ENCODE measurements around the gene HOXC13.

Gene HOXC13

DNA sequence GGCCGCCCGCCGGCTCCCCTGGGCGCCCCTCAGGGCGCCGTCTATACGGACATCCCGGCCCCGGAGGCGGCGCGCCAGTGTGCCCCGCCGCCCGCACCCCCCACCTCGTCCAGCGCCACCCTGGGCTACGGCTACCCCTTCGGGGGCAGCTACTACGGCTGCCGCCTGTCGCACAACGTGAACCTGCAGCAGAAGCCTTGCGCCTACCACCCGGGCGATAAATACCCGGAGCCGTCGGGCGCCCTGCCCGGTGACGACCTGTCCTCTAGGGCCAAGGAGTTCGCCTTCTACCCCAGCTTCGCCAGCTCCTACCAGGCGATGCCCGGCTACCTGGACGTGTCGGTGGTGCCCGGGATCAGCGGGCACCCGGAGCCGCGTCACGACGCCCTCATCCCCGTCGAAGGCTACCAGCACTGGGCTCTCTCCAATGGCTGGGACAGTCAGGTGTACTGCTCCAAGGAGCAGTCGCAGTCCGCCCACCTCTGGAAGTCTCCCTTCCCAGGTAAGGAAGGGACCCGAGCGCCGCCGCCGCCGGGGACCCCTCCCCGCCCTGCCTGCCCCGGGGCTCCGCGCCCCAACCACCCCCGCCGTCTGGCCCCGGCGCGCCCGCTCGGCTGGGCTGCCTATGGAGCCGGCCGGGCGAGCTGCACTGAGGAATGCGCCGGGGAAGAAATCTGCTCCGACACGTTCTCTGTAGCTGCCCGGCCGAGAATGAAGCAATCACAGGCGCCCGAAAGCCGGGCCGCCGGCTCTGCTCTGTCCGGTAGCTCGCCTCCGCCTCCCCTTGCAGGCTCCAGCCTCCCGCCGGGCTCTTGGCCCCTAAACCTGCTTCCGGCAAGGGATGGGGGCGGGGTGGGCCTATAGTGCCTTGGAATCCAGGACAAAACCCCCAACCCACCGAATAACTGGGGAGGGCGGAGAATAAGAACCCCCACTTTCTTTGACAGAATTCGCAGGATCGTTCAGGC lies 794 bp downstream of the HOXC13 start:
- in situ Hi-C loops (cut with HindIII; ENCODE audit: low sequenced_read_pairs) = no loop called here

DNA sequence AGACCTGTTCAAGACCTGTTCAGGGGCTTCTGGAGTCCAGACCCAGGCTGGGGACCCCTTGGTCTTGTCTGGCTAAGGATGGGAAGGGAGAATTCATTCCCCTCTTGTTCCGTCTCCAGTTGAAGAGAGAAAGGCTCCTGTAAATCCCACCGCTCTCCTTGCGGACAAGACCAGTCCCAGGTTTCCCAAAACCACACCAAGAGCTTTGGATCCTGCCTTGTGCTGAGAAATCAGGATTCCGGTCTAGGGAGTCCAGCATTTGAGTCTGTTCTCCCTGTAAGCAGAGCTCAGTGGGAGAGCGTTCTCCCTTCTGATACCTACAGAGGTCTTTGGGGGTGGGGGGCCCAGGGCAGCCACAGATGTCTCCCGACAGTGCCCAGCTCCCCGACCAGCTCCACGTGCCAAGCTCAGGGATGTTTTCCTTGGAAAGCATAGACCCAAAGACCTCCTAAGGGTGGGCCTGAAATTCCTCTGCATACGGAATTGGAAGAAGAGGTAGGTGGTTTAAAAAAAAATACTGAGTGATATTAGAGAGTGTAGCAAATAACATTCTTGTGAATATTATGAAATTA lies 1.9 kb downstream of the HOXC13 start:
- in situ Hi-C loops (cut with HindIII; ENCODE audit: low sequenced_read_pairs) = no loop called here

DNA sequence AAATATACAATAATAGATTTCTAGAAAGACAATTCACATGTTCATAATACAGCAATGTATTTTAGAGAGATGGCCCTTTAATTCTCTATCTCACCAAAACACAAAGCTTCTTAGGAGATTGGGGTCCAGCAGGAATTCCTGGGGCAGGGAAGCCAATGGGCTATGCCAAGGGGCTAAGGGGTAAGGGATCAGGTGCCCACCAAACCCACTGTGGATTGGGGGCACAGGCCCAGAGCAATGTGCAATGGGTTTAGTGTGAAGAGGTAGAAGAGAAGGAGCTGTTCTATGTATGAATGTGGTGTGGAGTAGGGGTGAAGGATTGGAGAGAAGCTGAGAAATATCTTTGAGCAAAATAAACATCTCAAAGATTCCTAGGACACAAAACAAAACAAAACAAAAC lies 2.6 kb downstream of the HOXC13 start:
- in situ Hi-C loops (cut with HindIII; ENCODE audit: low sequenced_read_pairs) = no loop called here

DNA sequence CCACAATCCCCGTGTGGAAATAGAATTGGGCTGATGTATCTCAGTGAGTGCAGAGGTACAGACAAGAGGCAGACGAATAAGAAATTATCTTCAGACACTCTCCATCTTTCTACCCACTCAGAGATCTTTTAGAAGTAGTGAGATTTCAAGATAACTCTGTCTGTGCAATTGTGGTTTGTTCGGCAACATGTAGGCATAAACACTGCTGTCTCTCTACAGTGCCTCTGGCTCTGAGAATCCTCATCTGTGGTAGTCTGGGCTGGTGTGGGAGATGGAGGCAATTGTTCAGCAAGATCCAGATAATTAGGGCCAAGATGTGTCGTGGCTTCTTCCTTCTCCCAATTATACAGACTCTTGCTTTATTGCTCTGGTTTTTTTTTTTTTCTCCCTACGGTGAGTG lies 3.1 kb downstream of the HOXC13 start:
- in situ Hi-C loops (cut with HindIII; ENCODE audit: low sequenced_read_pairs) = no loop called here

DNA sequence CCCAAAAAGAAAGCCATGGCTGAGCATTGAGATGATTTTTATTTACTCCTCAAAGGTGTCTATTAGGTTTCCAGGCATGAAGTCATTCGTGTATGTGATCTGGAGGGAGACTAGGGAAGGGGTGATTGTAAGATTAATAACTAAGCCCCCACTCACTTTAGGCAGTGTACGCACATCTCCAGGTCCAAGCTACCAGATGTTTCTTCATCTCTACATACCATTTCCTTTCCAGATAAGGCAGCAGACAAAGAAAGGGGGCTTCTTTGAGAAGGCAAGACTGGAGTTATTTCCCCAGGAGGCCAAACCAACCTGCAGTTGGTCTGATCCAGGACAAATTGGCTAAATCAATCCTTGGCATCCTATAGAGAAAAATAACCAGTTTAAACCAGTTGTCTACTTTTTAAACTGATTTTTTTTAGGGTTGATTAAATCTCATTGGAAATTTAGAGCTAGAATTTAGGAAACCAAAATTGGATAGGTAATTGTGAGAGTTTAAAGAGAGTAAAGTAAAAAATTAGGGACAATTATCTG lies 3.9 kb downstream of the HOXC13 start:
- in situ Hi-C loops (cut with HindIII; ENCODE audit: low sequenced_read_pairs) = no loop called here

DNA sequence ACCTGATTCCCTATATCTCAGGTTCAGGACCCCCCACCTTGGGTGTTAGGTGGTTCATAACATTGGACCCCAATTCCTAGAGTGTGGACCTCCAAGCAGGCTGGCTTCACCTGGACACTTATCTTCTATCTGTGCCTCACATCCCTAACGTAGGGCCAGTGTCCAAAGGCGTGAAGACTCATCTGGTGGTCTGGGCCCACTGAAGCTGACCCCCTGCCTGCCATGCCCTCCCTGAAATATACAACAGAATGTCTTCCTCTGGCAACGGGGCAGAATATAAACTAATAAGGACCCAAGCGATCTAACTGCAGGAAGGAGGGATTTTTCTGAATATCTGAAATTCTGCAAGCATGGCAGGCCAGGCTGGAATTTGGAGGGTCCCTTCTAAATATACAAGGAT lies 5.6 kb downstream of the HOXC13 start:
- in situ Hi-C loops (cut with HindIII; ENCODE audit: low sequenced_read_pairs) = no loop called here

DNA sequence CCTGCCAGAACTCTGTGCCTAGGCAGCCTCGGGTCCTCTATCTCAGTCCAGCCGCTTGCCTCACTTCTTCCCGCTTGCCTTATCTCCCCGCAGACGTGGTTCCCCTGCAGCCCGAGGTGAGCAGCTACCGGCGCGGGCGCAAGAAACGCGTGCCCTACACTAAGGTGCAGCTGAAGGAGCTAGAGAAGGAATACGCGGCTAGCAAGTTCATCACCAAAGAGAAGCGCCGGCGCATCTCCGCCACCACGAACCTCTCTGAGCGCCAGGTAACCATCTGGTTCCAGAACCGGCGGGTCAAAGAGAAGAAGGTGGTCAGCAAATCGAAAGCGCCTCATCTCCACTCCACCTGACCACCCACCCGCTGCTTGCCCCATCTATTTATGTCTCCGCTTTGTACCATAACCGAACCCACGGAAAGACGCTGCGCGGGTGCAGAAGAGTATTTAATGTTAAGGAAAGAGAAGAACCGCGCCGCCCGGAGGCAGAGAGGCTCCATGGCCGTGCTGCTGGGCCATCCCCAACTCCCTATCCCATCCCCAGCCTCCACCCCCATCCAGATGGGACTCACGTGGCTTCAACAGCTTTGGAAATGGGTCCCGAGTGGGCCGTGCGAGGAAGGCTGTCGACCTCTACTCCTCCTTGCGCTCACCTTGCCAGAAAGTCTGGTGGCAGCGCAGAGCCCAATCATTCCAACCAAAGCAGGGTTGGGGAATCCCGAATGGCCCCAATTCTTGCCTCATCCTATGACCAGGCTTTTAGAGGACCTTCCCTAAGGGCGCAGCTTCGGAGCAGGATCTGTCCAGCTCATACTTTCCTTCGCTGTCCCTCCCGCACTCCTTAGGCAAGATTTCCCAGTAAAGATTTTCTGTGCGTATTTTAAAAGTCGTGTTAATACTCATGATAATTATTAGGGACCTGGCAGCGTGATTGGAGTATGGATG lies 6.5 kb downstream of the HOXC13 start:
- in situ Hi-C loops (cut with HindIII; ENCODE audit: low sequenced_read_pairs) = no loop called here

DNA sequence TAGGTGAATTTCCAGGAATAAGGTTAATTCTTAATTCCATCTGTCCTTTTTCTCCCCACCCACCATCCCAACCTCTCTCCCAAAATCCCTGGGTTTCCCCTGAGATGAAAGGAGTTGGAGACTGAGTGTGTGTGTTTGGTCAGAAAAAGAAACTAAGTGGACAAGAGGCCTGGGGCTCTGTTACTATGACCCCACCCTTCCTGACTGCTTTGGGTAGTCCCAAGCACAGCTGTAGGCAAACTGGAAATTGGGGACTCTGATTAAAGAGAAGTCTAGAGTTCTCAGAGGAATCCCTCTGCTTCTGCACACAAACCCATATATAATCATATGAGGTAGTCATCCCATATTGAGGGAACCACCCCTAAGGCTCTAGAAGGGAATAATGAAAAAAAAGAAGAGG lies 9.1 kb downstream of the HOXC13 start:
- in situ Hi-C loops (cut with HindIII; ENCODE audit: low sequenced_read_pairs) = no loop called here

DNA sequence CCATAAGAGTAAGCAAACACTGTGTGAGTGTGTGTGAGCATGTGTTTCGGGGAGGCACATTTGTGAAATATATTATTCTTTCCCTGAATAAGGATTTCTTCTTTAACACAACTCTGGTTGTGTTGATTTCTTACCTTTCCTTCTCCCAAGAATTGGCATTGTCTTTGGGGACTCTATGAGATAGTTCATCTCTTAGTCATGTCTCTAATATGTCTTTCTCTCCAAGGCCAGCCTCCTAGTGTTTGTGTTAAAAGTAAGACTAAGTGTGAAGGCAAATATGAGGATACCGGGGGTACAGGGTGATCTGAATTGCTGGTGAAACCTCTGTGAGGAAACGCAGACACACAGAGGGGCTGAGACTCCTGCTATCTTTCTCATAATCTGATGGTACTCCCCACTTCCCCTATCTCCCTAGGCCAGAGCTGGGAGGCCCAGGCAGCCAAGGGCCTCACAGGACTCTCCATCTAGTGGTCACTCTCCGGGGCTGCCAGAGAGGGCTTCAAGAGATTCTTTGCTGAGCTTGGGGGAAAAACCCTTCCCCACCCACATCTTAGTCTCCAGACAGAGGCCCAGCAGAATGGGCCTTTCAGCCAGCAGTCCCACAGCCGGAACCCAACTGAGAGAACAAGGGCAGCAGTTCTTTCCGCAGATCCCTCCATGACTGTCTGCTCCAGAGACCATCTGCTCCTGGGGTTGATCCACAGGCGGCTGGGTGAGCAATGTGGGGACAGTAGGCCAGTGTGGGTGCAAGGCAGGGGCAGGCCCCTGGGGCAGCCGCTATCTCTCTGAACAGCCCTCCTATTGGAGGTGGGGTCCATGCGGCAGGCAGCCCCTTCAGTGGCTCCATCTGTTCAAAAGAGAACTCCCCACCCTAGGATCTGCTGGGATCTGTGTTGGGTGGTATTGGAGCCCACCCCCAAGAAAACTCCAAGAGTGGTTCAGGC lies 10.3 kb downstream of the HOXC13 start:
- in situ Hi-C loops (cut with HindIII; ENCODE audit: low sequenced_read_pairs) = no loop called here

DNA sequence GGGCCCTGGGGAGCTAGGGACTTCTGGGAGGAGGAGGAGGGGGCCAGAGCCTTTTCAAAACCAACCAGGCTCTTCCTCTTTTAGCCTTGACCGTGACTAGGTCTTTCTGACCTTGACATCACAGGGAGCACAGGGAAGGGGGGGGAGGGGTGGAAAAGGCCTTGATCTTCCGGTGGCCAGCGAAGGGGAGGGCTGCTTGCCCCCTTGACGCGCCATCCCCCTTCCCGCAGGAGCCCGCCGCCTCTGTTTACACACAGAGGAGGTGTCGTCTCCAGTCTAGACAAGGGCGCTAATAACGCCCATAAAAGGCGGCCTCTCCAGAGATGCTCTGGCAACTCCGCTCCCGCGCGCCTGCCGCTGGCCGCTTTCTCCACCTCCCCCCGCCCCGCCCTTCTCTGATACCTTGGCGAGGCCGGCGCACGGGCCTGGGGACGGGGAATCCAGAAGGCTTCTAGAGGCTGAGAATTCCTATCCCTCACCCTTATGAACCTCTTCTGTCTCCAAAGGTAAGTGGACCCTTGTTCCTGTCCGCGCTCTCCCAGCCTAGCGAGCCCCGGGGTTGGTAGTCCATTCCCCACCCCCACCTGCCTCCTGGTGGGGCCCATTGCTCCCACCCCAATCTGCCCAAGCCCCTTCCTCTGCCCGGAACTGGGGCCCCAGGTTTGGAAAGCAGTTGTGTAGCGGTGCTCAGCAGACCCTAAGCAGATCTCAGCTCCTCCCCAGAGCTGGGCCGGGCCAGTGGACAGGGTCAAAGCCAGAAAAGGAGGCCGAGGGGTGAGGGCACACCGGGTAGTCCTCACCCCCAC lies 11.2 kb downstream of the HOXC13 start:
- in situ Hi-C loops (cut with HindIII; ENCODE audit: low sequenced_read_pairs) = no loop called here

DNA sequence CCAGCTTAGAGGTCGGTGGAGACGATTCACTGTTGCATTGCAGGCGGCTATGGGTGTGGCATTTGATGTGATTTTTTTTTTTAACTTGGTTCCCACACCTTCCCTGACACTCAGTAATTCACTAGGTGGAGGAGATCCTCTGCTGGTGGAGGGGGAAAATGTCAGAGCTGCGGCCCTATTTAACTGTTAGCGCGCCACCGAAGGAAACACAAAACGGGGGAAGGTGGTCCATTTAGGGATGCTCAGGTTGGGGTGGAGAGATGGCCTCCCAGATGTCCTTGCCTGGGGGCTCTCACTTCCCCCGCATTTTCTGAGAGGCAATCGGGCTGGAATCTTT lies 11.8 kb downstream of the HOXC13 start:
- in situ Hi-C loops (cut with HindIII; ENCODE audit: low sequenced_read_pairs) = no loop called here

DNA sequence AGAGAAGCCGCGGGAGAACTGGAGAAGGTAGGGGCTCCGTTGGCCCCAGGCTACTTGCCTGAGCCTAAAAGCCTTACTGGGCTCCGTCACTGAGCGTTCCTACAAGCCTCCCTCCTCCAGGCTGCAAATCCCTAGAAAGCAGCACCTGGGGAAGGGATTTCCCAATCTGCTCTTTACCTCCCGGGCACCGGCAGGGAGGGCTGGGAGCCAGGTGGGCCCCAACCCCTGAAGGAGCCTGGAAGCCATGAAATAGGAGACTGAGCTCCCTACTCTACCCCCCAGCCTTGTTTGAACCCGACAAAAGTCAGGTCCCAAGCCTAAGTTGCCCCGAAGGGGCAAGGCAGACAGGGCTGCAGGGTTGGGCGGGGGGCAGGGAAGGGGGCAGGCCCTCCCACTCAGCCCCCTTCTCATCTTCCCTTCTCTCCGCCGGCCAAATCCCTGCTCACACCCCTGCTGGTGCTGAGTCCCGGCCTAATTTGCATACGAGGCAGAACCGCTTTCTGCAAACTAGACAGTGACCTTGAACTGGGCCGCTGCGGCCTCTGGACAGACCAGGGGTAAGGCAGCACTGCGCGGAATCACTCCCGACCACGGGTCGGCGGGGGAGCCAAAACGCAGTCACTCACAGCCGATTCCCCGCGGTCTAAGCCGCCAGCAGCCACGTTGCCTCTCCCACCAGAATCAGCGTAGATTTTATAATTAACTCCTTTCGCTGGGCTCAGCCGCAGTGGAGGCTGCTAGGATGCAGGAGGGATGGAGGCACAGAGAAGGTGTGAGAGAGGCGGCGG lies 12.4 kb downstream of the HOXC13 start:
- in situ Hi-C loops (cut with HindIII; ENCODE audit: low sequenced_read_pairs) = no loop called here

DNA sequence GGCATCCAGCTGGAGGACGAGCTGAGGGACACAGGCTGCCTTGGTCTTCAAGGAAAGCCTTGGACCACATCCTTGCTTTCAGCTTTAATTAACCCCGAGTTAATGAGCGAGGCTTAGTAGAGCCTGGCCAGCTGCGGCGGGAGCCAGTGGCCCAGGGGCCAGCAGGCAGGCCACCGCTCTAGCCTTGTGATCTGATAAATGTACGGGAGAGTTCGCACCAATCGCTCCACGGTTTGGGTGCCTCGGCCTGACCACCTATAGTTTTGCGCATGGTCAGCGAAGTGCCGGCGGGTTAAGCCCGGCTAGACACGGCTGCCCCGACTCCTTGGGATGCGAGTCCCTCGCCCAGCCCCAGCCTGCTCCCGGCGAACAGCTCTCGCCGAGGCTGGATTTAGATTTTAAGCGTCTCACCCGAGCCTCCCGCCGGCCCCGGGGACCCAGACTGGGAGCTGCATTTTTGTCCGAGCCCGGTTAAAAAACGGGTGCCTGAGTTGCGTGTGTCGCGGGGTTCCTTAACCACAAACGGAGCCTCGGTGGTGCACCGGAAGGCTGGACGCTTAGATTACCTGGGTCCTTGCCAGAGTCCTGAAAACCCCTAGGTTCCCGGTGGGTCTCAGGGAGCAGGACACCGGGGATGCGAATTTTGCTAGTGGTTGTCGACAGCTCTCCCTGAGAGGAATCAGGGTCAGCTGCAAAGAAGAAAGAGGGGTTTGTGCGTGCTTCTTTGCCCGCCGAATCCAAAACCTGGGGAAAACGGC lies 13.1 kb downstream of the HOXC13 start:
- in situ Hi-C loops (cut with HindIII; ENCODE audit: low sequenced_read_pairs) = no loop called here

DNA sequence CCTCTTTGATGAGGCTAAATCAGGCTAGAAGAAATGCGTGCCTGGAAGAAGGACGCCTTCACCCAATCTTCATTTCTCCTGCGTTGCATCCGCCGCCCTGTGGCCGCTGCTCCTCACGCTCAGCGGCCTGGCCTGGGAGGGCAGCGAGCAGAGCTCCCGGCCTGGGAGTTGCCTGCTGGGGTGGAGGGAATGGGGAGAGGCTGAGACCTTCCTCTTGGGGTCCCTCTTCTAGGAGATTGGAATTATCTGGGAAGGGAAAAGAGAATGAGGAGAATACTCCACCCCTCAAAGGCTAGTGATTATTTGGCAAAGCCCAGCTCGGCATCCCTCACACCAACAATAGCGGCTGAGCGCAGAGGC lies 13.7 kb downstream of the HOXC13 start:
- in situ Hi-C loops (cut with HindIII; ENCODE audit: low sequenced_read_pairs) = no loop called here

DNA sequence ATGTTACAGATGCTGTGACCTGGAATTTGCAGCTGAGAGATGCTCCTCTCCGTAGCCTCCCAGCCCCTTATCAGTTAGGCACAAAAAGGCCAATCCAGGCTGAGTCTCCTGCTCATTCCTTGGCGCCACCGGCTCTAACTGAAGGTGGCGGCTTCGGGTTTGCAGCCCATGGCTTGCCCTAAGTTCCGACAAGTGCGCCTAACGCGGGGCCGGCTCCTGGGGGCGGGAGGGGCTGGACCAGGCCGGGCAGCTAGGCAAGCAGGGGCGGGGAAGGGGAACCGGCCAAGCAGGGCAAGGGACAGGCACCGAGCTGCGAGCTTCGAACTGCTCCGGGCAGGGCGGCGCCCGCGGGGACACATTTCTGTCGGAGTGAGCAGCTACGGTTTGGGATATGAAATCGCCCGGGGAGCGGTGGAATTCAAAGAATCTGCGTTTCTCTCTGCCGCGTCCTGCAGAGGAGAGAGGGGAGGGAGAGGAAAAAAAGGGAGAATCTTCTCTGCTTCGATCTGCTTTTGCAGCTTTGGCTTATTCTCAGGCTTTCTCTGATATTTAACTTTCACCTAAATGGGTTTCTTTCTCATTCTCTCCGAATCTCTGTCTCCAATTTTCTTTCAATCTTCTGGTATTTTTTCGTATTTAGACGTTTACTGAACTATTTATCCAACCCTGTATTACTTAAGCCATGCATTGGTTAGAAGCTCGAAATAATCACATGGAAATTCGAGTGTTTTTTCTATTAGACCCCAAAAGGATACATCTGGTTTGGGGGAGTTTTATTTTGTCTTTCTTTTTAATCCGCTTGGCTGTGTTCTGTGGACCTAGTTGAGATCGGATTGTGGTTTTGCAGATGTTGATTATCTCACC lies 14.5 kb downstream of the HOXC13 start:
- in situ Hi-C loops (cut with HindIII; ENCODE audit: low sequenced_read_pairs) = no loop called here

DNA sequence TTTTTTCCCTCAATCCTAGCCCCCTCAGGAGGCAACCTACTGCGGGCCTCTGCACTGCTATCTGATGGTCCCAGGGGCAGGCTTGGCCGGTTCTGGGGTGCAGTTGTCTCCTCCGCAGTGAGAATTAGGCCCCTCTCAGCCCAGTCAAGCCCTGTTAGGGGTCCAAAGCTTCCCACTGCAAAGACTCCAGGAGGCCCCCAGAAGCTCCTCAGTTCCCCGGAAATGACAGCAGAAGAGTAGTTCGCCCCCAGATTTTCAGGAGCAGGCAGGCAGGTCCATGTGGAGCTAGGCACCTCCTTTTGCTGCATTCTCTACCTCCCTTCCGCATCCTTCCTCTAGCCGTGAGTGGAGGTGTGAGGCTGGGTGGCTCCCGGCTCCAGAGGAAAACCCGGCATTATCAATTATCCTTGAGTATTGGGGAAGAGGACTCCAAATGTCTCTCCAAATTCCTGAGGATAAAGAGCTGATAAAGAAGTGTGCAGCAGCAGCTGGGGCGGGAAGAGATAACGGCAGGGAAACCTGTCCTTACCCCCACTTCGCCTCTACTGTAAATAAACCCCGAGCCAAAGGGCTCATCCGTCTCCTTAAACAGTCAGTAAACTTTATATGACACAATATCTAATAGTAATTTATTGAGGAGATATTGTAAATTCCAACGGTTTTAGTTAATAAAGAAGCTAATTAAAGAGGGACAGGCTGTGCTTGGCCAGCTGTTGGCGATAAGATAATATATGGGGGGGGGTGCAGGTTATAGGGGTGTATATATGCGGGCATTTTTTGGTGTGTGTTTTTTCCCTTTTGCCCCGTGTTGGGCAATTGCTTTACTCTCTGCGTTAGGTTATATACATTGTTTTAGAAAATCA lies 15.4 kb downstream of the HOXC13 start:
- in situ Hi-C loops (cut with HindIII; ENCODE audit: low sequenced_read_pairs) = no loop called here

Data from DLD1 (cell line).